GM18507 (cell line): ENCODE measurements around the gene NOTCH4.
"Not testable (repeated sequence)": the region's sequence is repeated elsewhere in the genome, so short reads cannot be mapped to it uniquely, and the experiment has no call there.

Source experiments
- DNase-seq: peaks from one replicate; pipeline ENCODE4 v3.0.0; 2011; ENCODE audit warnings: low read depth; ENCODE audit not compliant: insufficient read length; ENCODE audit errors: extremely low spot score
- FAIRE-seq: peaks from 2 replicates; lab custom pipeline; 2011; peaks lifted over from hg19 to GRCh38; lab: Jason Lieb, UNC

Gene NOTCH4

GRCh38 chr6:32186151-32186840 lies 37.6 kb downstream of the NOTCH4 start:
- not testable (repeated sequence) for DNase-seq, FAIRE-seq

GRCh38 chr6:32185681-32186131 lies 38.2 kb downstream of the NOTCH4 start:
- FAIRE-seq = peak; percentile 90
- not testable (repeated sequence) for DNase-seq

DNA sequence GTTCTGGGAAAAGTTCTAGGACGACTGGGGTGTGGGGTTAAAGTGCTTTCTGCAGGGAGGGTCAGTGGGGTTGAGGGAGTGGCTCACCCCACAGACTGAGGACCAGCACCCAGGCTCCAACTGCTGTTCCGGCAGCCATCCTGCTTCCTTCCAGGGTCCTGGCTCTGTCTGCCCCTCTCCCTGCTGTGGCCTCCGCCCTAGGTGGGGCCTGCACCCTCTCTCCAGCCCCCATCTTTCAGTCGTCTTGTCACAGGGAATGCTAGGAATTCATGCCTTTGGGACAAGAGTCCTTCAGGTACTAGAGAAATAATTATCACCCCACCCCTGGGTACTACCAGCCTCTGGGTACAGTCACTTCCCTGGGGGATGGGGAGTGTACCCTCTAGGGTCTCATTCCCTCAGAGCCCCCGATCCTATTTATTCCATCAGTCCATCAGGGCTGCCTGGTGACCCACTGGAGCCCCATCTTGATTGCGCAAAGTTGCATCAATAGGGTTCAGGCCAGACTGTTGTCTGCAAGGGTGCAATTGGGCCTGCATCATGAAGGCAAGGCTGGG lies 39.7 kb downstream of the NOTCH4 start, which contains the start of gene AGER:
Gene AGER, minus strand, starts transcription at position 170 of the 557 bp plus-strand sequence. Its CDS starts 31 bp downstream, at position 139.
- DNase-seq (no peak), FAIRE-seq (no peak)

- no peak for DNase-seq
- FAIRE-seq = no peak
Measured at GRCh38 chr6:32183483-32184083, 40.3 kb downstream of the NOTCH4 start.

- DNase-seq = no peak
- FAIRE-seq = no peak
Measured at GRCh38 chr6:32183030-32183429, 40.8 kb downstream of the NOTCH4 start.

GRCh38 chr6:32182555-32182981 lies 41.3 kb downstream of the NOTCH4 start:
- FAIRE-seq (no peak), DNase-seq (no peak)

GRCh38 chr6:32181915-32182529 lies 41.8 kb downstream of the NOTCH4 start:
- DNase-seq = no peak
- no peak for FAIRE-seq

DNA sequence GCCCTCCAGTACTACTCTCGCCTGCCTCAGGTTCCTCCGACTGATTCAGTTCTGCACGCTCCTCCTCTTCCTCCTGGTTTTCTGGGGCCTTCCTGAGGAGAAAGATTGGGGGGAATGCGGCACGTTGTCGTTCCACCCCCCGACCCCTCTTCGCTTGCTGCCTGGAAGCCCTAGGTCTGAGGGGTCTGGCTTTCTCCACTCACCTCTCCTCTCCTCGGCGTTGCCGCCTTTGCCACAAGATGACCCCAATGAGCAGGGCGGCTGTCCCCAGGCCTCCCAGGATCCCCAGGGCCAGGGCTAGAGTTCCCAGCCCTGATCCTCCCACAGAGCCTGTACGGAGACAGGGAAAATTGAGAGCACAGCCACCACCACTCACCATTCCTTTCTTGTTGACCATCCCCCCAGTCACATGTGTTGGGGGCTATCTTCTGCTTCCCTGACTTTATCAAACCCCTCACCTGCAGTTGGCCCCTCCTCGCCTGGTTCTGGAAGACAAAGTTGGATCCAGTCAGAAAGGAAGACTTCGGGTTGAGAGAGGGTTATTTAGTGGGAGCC lies 42.6 kb downstream of the NOTCH4 start:
- DNase-seq = no peak
- no peak for FAIRE-seq

GRCh38 chr6:32179766-32180405 lies 44.0 kb downstream of the NOTCH4 start:
- FAIRE-seq (no peak), DNase-seq (no peak)

DNA sequence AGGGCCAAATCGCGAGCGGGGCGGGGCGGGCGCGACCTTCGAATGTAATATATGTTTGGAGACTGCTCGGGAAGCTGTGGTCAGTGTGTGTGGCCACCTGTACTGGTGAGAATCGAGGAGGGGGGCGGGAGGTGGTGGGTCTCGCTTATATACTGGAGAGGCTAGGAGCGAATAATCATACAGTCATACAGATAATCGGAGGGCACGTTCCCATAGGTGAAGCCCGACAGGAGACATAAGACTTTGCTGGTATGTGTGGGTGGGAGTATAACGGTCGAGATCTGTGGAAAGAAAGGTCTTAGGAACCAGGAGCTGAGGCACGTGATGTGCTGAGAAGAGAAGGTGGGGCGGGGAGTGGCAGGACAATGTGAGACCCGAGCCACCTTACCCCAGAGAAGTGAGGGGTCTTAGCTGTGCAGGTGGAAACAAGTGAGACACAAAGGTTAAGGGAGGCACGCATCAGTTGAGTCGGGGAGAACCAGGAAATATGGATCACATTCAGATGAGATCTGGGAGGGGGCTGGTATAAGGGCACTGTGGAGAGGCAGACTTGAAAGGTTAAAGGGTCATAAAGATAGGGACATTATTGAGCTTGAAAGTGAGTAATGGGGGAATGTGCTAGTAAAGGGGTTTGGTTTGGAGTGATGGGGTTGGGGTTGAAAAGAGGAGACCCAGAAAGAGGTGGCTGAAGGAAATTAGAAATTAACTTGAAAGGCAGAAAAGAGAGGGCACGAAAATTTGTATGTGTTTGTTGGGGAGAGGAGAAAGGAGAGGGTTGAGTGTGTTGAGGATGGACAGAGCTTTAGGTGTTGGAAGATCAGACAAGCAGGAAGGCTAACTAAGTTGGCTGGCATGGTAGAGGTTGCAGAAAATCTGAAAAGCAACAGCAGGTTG lies 45.1 kb downstream of the NOTCH4 start:
- FAIRE-seq (no peak), DNase-seq (no peak)

DNA sequence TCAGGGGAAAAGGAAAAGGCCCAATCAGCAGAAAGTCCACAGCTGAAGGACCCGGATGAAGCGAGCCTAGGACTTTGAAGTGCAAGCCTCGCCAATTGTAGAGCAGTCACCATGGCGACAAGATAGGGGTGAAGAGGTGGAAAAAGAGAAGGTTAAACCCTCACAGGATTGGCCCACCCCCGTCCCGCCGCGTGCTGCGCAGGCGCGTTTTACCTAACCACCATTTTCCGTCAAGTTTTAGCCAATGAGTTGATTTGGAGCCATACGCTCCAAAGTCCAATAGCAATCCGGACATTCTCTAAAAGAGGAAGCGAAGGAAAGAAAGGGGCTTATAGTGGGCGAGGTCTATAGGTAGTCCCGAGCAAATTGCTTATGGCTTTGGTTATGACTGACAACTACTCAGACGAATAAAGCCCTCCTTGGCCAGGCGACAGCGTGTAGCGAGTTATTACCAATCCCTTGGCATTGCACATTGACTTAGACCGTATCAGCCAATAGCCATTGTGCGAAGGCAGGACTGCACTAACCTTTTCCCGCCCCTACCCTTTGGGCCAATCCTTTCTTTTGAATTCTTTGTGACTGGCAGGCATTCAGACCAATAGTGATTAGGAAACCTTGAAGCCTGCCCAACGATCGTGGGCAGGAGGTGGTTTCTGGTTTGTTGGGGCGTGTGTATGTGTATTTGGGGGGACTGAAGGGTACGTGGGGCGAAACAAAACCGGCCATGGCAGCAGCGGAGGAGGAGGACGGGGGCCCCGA lies 45.9 kb downstream of the NOTCH4 start, which contains the start of gene RNF5:
Gene RNF5, plus strand, starts transcription at position 618 of the 759 bp plus-strand sequence. Its CDS starts 107 bp downstream, at position 725.
- DNase-seq (peak; percentile 83), FAIRE-seq (peak; percentile 99)

- DNase-seq (no peak), FAIRE-seq (peak; percentile 46)
Measured at GRCh38 chr6:32177183-32177787, 46.6 kb downstream of the NOTCH4 start.

DNA sequence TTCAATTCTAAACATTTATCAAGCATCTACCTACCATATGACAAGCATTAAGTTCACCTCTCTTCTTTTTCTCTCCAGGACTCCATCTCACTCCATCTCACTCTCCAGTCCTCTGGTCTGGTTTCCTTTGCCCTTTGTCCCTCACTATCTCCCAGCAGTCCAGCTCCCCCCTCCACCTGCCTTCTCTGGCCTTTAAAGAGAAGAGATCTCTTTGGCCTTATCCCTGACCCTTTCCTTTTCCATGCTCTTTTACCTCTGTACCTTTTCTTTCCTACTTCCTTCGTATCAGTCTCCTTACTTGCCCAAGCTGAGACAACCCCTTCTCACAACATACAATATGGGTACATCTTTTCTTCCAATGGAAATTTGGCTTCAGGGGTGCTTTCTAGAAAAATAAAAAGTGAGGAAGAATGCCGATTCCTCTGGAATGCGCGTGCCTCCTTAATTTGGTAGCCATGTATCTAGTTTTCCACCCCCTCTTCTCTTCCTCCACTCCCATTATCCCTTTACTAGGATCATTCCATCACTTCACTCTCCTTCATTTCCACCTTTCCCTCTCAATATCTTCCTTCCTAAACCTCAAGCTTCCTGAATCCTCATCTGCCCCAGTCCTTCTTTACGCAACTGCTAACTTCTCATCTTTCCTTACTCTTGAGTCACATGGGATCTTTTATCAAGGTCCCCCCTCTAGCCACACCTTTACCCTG lies 47.2 kb downstream of the NOTCH4 start:
- no peak for DNase-seq
- no peak for FAIRE-seq

- DNase-seq = peak; percentile 97
- FAIRE-seq = peak; percentile 84
Measured at GRCh38 chr6:32175711-32176475, 48.0 kb downstream of the NOTCH4 start, which contains the start of gene AGPAT1. Gene AGPAT1, minus strand, starts transcription at chr6:32176084. Its CDS starts 4,588 bp downstream, at chr6:32171496.

- no peak for FAIRE-seq
- DNase-seq = no peak
Measured at GRCh38 chr6:32175322-32175710, 48.6 kb downstream of the NOTCH4 start.

DNA sequence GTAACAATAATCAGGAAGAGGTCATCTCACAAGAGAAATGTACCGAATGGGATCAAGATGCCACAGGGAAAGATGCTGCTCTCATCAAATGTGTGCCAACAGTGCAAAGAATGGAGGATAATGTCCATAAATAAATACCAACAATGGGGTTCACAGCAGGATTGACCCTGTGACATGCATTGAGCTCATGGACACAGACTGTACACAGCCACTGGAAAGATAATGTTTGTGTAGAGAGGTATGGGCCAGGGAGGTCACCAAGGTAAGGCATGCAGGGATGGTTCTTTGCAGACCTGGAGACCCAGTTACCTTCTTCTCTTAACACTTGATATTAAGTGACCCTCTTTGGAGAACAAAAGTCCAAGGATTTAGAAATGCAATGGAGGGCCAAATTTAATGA lies 49.5 kb downstream of the NOTCH4 start:
- FAIRE-seq (no peak), DNase-seq (no peak)
